K562 treated with DMSO at 1 percent for 12 hours (cell line): ENCODE measurements around the gene RALBP1. TPM values are rescaled to one million over a fixed set of nuclear protein-coding genes. Genes with fewer than 3 reads are reported as not detected.

Experiments used
- total RNA-seq: library from RNA; unstranded; fragments of 300-600 nt; gene quantifications from 2 replicates; pipeline ENCODE4 v1.2.3, GENCODE V29; 2022; ENCODE audit not compliant: insufficient read depth

RALBP1 gene
- 28.8 and 54.9 TPM in 2 replicates for total RNA-seq

DNA sequence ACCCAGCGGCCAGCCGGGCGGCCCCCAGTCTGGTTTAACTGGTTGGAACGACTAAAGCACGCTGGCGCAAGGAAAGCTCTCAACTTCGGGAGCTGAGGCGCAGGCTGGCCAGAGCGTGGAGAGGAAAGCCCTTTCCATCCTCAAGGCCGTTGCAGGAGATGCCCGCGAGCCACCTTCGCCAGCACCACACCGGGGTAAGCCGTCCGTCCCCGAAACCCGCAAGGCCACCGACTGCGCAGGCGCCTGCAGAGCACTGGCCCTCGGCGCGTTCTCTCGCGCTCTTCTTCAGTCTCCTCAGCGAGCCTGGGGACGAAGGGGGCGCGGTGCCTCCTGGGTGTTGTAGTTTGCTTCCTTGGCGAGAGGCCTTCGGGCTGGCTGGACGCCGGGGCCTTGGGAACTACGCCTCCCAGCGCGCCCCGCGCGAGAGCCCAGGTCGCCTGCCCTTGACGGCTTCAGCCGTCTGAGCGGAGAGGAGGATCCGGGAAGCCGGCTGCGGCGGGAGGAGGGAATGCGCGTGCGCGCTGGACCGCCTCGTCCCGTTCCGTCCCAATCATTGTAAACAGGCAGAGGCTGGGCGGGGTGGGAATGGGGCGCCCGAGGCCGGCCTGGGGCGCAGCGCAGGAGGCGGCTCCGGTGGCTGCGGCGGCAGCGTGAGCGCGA, at the start of gene RALBP1:
RALBP1 (plus strand) TSS at position 531 of the 660 bp plus-strand sequence. CDS start 37,533 bp downstream, outside the sequence.

Other genes starting within 250 kb of the RALBP1 start
- 12.9 and 46.5 TPM in 2 replicates for gene TWSG1, start 140.7 kb upstream of the RALBP1 start, total RNA-seq
- 18.7 and 54.6 TPM in 2 replicates for gene PPP4R1, start 139.0 kb downstream of the RALBP1 start, total RNA-seq
- gene RAB31, start 232.8 kb downstream of the RALBP1 start, total RNA-seq, result 10.5 and 28.0 TPM in 2 replicates